HL-60 (cell line): ENCODE data around the gene SUGP1.

ENCODE experiments used
- DNase-seq, 2 experiments: peaks; one replicate each; pipeline ENCODE4 v3.0.0-alpha.2; 2010 to 2020; ENCODE audit warnings: low read depth in 1 of 2, low spot score in 1 of 2
- H3K27ac ChIP-seq: fragments of 250-450 bp; sonication (Bioruptor Pico); replicated peaks from 2 replicates; pipeline ENCODE4 v1.5.1; 2020; ENCODE audit warnings: mild to moderate bottlenecking, moderate library complexity
- H3K27me3 ChIP-seq: fragments of 250-450 bp; sonication (Bioruptor Pico); 2 replicates; pipeline ENCODE4 v1.5.1; 2021; ENCODE audit warnings: mild to moderate bottlenecking, moderate library complexity; ENCODE audit not compliant: insufficient read depth, poor library complexity, severe bottlenecking
- H3K4me3 ChIP-seq: replicated peaks from 2 replicates; pipeline ENCODE4 v1.5.1; 2011; ENCODE audit warnings: mild to moderate bottlenecking, control low read depth, low read length; ENCODE audit not compliant: insufficient read depth
- CTCF ChIP-seq: IDR thresholded peaks from one replicate; pipeline ENCODE4 v1.5.1; 2011; ENCODE audit warnings: low read length, control low read depth, inconsistent platforms; ENCODE audit not compliant: insufficient read depth
- GABPA ChIP-seq: IDR thresholded peaks from 2 replicates; pipeline ENCODE4 v1.6.1; 2012; ENCODE audit warnings: low read depth
- POLR2AphosphoS5 ChIP-seq: IDR thresholded peaks from 2 replicates; pipeline ENCODE4 v1.6.1; 2012; ENCODE audit warnings: low read depth
- REST ChIP-seq: IDR thresholded peaks from 2 replicates; pipeline ENCODE4 v1.6.1; 2012; ENCODE audit warnings: low read depth; ENCODE audit not compliant: insufficient replicate concordance
- SPI1 ChIP-seq: IDR thresholded peaks from 2 replicates; pipeline ENCODE4 v1.6.1; 2012; ENCODE audit warnings: low read depth, mild to moderate bottlenecking, borderline replicate concordance

The SUGP1 gene

GRCh38 chr19:19234220-19234816 is 86.0 kb downstream of the SUGP1 start:
- no peak overlapping the region for H3K4me3 ChIP-seq
- H3K27me3 ChIP-seq: no peaks in the 10 kb centered on the region
- DNase-seq: no peak
- TF ChIP-seq REST (no peak), GABPA (no peak), CTCF (no peak), POLR2AphosphoS5 (no peak), SPI1 (no peak)
- no peak overlapping the region for H3K27ac ChIP-seq

- TF ChIP-seq REST (no peak), GABPA (no peak), CTCF (no peak), SPI1 (no peak), POLR2AphosphoS5 (no peak)
- no peak for DNase-seq
- H3K27me3 ChIP-seq: peaks cover 3% of the 10 kb centered on the region
- H3K4me3 ChIP-seq: no peak overlapping the region
- no peak overlapping the region for H3K27ac ChIP-seq
Measured at GRCh38 chr19:19232261-19232721, 88.0 kb downstream of the SUGP1 start.

GRCh38 chr19:19230999-19231398 is 89.3 kb downstream of the SUGP1 start:
- H3K27me3 ChIP-seq: peaks cover 3% of the 10 kb centered on the region
- no peak overlapping the region for H3K27ac ChIP-seq
- no peak overlapping the region for H3K4me3 ChIP-seq
- TF ChIP-seq REST: no peak
- no peak for TF ChIP-seq CTCF
- no peak for DNase-seq
